ENCODE measurements around the gene COL11A1. TPM values are rescaled to one million over a fixed set of nuclear protein-coding genes. Genes with fewer than 3 reads are reported as not detected.
A peak's percentile ranks its signal among the peaks of the same experiment; 100 is the strongest.

Gene COL11A1
- not detected for polyA plus RNA-seq (2013)

GRCh38 chr1:103108376-103109150, at the start of gene COL11A1:
Gene COL11A1, minus strand, starts transcription at chr1:103108522. Its CDS starts 344 bp downstream, at chr1:103108178.
- DNase-seq = peak in 1 of 3 donors; percentile 0
- ChIA-PET CTCF (interaction anchor here (1.0 kb wide), 1 partner anchor 409 kb away, joined by 3 read pairs; no protein-coding TSS in a partner anchor), POLR2A (no interaction called here)
- no peak within 1 kb of the TSS for H3K27ac ChIP-seq (ENCODE audit: insufficient read depth in 1 of 2, low read depth in 1 of 2, low read length in 2 of 2, poor library complexity in 1 of 2, severe bottlenecking in 2 of 2)
- no peaks in the 10 kb centered on the region for H3K36me3 ChIP-seq (ENCODE audit: control insufficient read depth in 4 of 4, insufficient read depth in 4 of 4, low read length in 3 of 4)
- H3K9me3 ChIP-seq (ENCODE audit: control extremely low read depth in 1 of 5, control insufficient read depth in 4 of 5, insufficient read depth in 2 of 5, low read depth in 1 of 5, low read length in 4 of 5) = no peaks in the 10 kb centered on the region
- H3K4me1 ChIP-seq (ENCODE audit: control extremely low read depth in 1 of 4, control insufficient read depth in 4 of 4, insufficient read depth in 4 of 4, low read length in 3 of 4) = peaks cover 0 to 19% (median 7%) of the 10 kb centered on the region in 4 experiments
- WGBS (ENCODE audit: insufficient coverage) = 19% methylated on average over 16 of the region's 34 CpGs
- peak within 1 kb of the TSS in 4 of 7 experiments; percentile 14 to 64 (median 27) for H3K4me3 ChIP-seq (ENCODE audit: control insufficient read depth in 1 of 7, extremely low read depth in 1 of 7, insufficient read depth in 4 of 7, low read depth in 2 of 7, low read length in 6 of 7)
- H3K27me3 ChIP-seq (replicated peaks in 2 of 5; ENCODE audit: control insufficient read depth in 4 of 5, insufficient read depth in 5 of 5, low read length in 4 of 5) = peaks cover 4 to 36% (median 13%) of the 10 kb centered on the region in 5 experiments

- no peak overlapping the region for H3K27ac ChIP-seq (ENCODE audit: insufficient read depth in 1 of 2, low read depth in 1 of 2, low read length in 2 of 2, poor library complexity in 1 of 2, severe bottlenecking in 2 of 2)
- 20% methylated on average over 1 of the region's 4 CpGs for WGBS (ENCODE audit: insufficient coverage)
Observed at GRCh38 chr1:103156966-103157365, 48.6 kb upstream of the COL11A1 start.

GRCh38 chr1:103146166-103146565, 37.8 kb upstream of the COL11A1 start:
- POLR2A ChIA-PET = no interaction called here
- H3K36me3 ChIP-seq (ENCODE audit: control insufficient read depth in 4 of 4, insufficient read depth in 4 of 4, low read length in 3 of 4) = no peaks in the 10 kb centered on the region
- H3K9me3 ChIP-seq (ENCODE audit: control extremely low read depth in 1 of 5, control insufficient read depth in 4 of 5, insufficient read depth in 2 of 5, low read depth in 1 of 5, low read length in 4 of 5) = no peaks in the 10 kb centered on the region
- no peaks in the 10 kb centered on the region for H3K27me3 ChIP-seq (replicated peaks in 2 of 5; ENCODE audit: control insufficient read depth in 4 of 5, insufficient read depth in 5 of 5, low read length in 4 of 5)
- DNase-seq = no peak
- no peak overlapping the region for H3K27ac ChIP-seq (ENCODE audit: insufficient read depth in 1 of 2, low read depth in 1 of 2, low read length in 2 of 2, poor library complexity in 1 of 2, severe bottlenecking in 2 of 2)
- no peak overlapping the region for H3K4me3 ChIP-seq (ENCODE audit: control insufficient read depth in 1 of 7, extremely low read depth in 1 of 7, insufficient read depth in 4 of 7, low read depth in 2 of 7, low read length in 6 of 7)
- no peaks in the 10 kb centered on the region for H3K4me1 ChIP-seq (ENCODE audit: control extremely low read depth in 1 of 4, control insufficient read depth in 4 of 4, insufficient read depth in 4 of 4, low read length in 3 of 4)
- CTCF ChIA-PET = no interaction called here

More at GRCh38 chr1:103156966-103157365, 48.6 kb upstream of the COL11A1 start:
- ChIA-PET CTCF (interaction anchor here (0.6 kb wide), 1 partner anchor 55 kb away, joined by 3 read pairs; no protein-coding TSS in a partner anchor), POLR2A (no interaction called here)
- H3K4me1 ChIP-seq (ENCODE audit: control extremely low read depth in 1 of 4, control insufficient read depth in 4 of 4, insufficient read depth in 4 of 4, low read length in 3 of 4) = no peaks in the 10 kb centered on the region
- no peak for DNase-seq
- H3K9me3 ChIP-seq (ENCODE audit: control extremely low read depth in 1 of 5, control insufficient read depth in 4 of 5, insufficient read depth in 2 of 5, low read depth in 1 of 5, low read length in 4 of 5) = no peaks in the 10 kb centered on the region
- no peaks in the 10 kb centered on the region for H3K36me3 ChIP-seq (ENCODE audit: control insufficient read depth in 4 of 4, insufficient read depth in 4 of 4, low read length in 3 of 4)
- no peak overlapping the region for H3K4me3 ChIP-seq (ENCODE audit: control insufficient read depth in 1 of 7, extremely low read depth in 1 of 7, insufficient read depth in 4 of 7, low read depth in 2 of 7, low read length in 6 of 7)
- no peaks in the 10 kb centered on the region for H3K27me3 ChIP-seq (replicated peaks in 2 of 5; ENCODE audit: control insufficient read depth in 4 of 5, insufficient read depth in 5 of 5, low read length in 4 of 5)

GRCh38 chr1:103145449-103145848, 37.1 kb upstream of the COL11A1 start:
- H3K4me1 ChIP-seq (ENCODE audit: control extremely low read depth in 1 of 4, control insufficient read depth in 4 of 4, insufficient read depth in 4 of 4, low read length in 3 of 4) = no peaks in the 10 kb centered on the region
- H3K27me3 ChIP-seq (replicated peaks in 2 of 5; ENCODE audit: control insufficient read depth in 4 of 5, insufficient read depth in 5 of 5, low read length in 4 of 5) = no peaks in the 10 kb centered on the region
- H3K9me3 ChIP-seq (ENCODE audit: control extremely low read depth in 1 of 5, control insufficient read depth in 4 of 5, insufficient read depth in 2 of 5, low read depth in 1 of 5, low read length in 4 of 5) = no peaks in the 10 kb centered on the region
- no peak for DNase-seq
- POLR2A ChIA-PET = no interaction called here
- no peaks in the 10 kb centered on the region for H3K36me3 ChIP-seq (ENCODE audit: control insufficient read depth in 4 of 4, insufficient read depth in 4 of 4, low read length in 3 of 4)
- WGBS (ENCODE audit: insufficient coverage) = no CpG with 5 or more reads among the region's 1 CpG
- H3K27ac ChIP-seq (ENCODE audit: insufficient read depth in 1 of 2, low read depth in 1 of 2, low read length in 2 of 2, poor library complexity in 1 of 2, severe bottlenecking in 2 of 2) = no peak overlapping the region
- no peak overlapping the region for H3K4me3 ChIP-seq (ENCODE audit: control insufficient read depth in 1 of 7, extremely low read depth in 1 of 7, insufficient read depth in 4 of 7, low read depth in 2 of 7, low read length in 6 of 7)
- CTCF ChIA-PET = no interaction called here

GRCh38 chr1:103144681-103145080, 36.4 kb upstream of the COL11A1 start:
- no peaks in the 10 kb centered on the region for H3K9me3 ChIP-seq (ENCODE audit: control extremely low read depth in 1 of 5, control insufficient read depth in 4 of 5, insufficient read depth in 2 of 5, low read depth in 1 of 5, low read length in 4 of 5)
- H3K27ac ChIP-seq (ENCODE audit: insufficient read depth in 1 of 2, low read depth in 1 of 2, low read length in 2 of 2, poor library complexity in 1 of 2, severe bottlenecking in 2 of 2) = no peak overlapping the region
- H3K36me3 ChIP-seq (ENCODE audit: control insufficient read depth in 4 of 4, insufficient read depth in 4 of 4, low read length in 3 of 4) = no peaks in the 10 kb centered on the region
- no peaks in the 10 kb centered on the region for H3K4me1 ChIP-seq (ENCODE audit: control extremely low read depth in 1 of 4, control insufficient read depth in 4 of 4, insufficient read depth in 4 of 4, low read length in 3 of 4)
- DNase-seq = no peak
- H3K4me3 ChIP-seq (ENCODE audit: control insufficient read depth in 1 of 7, extremely low read depth in 1 of 7, insufficient read depth in 4 of 7, low read depth in 2 of 7, low read length in 6 of 7) = no peak overlapping the region
- ChIA-PET CTCF (no interaction called here), POLR2A (no interaction called here)
- WGBS (ENCODE audit: insufficient coverage) = no CpG with 5 or more reads among the region's 2 CpGs
- no peaks in the 10 kb centered on the region for H3K27me3 ChIP-seq (replicated peaks in 2 of 5; ENCODE audit: control insufficient read depth in 4 of 5, insufficient read depth in 5 of 5, low read length in 4 of 5)

- Histone ChIP-seq H3K4me3 (ENCODE audit: control insufficient read depth in 1 of 7, extremely low read depth in 1 of 7, insufficient read depth in 4 of 7, low read depth in 2 of 7, low read length in 6 of 7) (no peak overlapping the region), H3K4me1 (ENCODE audit: control extremely low read depth in 1 of 4, control insufficient read depth in 4 of 4, insufficient read depth in 4 of 4, low read length in 3 of 4) (no peaks in the 10 kb centered on the region), H3K27me3 (replicated peaks in 2 of 5; ENCODE audit: control insufficient read depth in 4 of 5, insufficient read depth in 5 of 5, low read length in 4 of 5) (no peaks in the 10 kb centered on the region), H3K9me3 (ENCODE audit: control extremely low read depth in 1 of 5, control insufficient read depth in 4 of 5, insufficient read depth in 2 of 5, low read depth in 1 of 5, low read length in 4 of 5) (no peaks in the 10 kb centered on the region), H3K36me3 (ENCODE audit: control insufficient read depth in 4 of 4, insufficient read depth in 4 of 4, low read length in 3 of 4) (no peaks in the 10 kb centered on the region), H3K27ac (ENCODE audit: insufficient read depth in 1 of 2, low read depth in 1 of 2, low read length in 2 of 2, poor library complexity in 1 of 2, severe bottlenecking in 2 of 2) (no peak overlapping the region)
- CTCF ChIA-PET = no interaction called here
- POLR2A ChIA-PET = no interaction called here
- no peak for DNase-seq
- 76% methylated on average over 2 of the region's 2 CpGs for WGBS (ENCODE audit: insufficient coverage)
Observed at GRCh38 chr1:103142461-103142860, 34.1 kb upstream of the COL11A1 start.

- WGBS (ENCODE audit: insufficient coverage) = 90% methylated on average over 1 of the region's 1 CpG
- POLR2A ChIA-PET = no interaction called here
- no peak overlapping the region for H3K4me3 ChIP-seq (ENCODE audit: control insufficient read depth in 1 of 7, extremely low read depth in 1 of 7, insufficient read depth in 4 of 7, low read depth in 2 of 7, low read length in 6 of 7)
- H3K27ac ChIP-seq (ENCODE audit: insufficient read depth in 1 of 2, low read depth in 1 of 2, low read length in 2 of 2, poor library complexity in 1 of 2, severe bottlenecking in 2 of 2) = no peak overlapping the region
- no peaks in the 10 kb centered on the region for H3K27me3 ChIP-seq (replicated peaks in 2 of 5; ENCODE audit: control insufficient read depth in 4 of 5, insufficient read depth in 5 of 5, low read length in 4 of 5)
- no peak for DNase-seq
- H3K36me3 ChIP-seq (ENCODE audit: control insufficient read depth in 4 of 4, insufficient read depth in 4 of 4, low read length in 3 of 4) = no peaks in the 10 kb centered on the region
- CTCF ChIA-PET = no interaction called here
- H3K9me3 ChIP-seq (ENCODE audit: control extremely low read depth in 1 of 5, control insufficient read depth in 4 of 5, insufficient read depth in 2 of 5, low read depth in 1 of 5, low read length in 4 of 5) = no peaks in the 10 kb centered on the region
- H3K4me1 ChIP-seq (ENCODE audit: control extremely low read depth in 1 of 4, control insufficient read depth in 4 of 4, insufficient read depth in 4 of 4, low read length in 3 of 4) = no peaks in the 10 kb centered on the region
Observed at GRCh38 chr1:103129796-103130195, 21.5 kb upstream of the COL11A1 start.

Measured in common myeloid progenitor, CD34-positive (primary cell).